HG03045 (cell line): Measurements from ENCODE around the gene LSAMP.

Source experiments
- ATAC-seq: cut with Tn5 transposase; IDR thresholded peaks from one replicate; pipeline ENCODE4 v1.9.1; 2021; ENCODE audit warnings: mild to moderate bottlenecking, moderate library complexity; ENCODE audit not compliant: unreplicated experiment

The LSAMP gene

GRCh38 chr3:116367761-116368395, 77.4 kb downstream of the LSAMP start:
- ATAC-seq = no peak

- ATAC-seq = no peak
Observed at GRCh38 chr3:116356056-116356455, 89.2 kb downstream of the LSAMP start.

GRCh38 chr3:116354382-116354781, 90.9 kb downstream of the LSAMP start:
- no peak for ATAC-seq

GRCh38 chr3:116350119-116350733, 95.1 kb downstream of the LSAMP start:
- no peak for ATAC-seq

- ATAC-seq = no peak
Observed at GRCh38 chr3:116348216-116348615, 97.1 kb downstream of the LSAMP start.

GRCh38 chr3:116342499-116342898, 102.8 kb downstream of the LSAMP start:
- no peak for ATAC-seq

- no peak for ATAC-seq
Observed at GRCh38 chr3:116341899-116342298, 103.4 kb downstream of the LSAMP start.

- ATAC-seq = no peak
Observed at GRCh38 chr3:116341381-116341780, 103.9 kb downstream of the LSAMP start.

GRCh38 chr3:116340680-116341216, 104.5 kb downstream of the LSAMP start:
- ATAC-seq = no peak

- ATAC-seq = no peak
Observed at GRCh38 chr3:116339441-116340028, 105.8 kb downstream of the LSAMP start.

- no peak for ATAC-seq
Observed at GRCh38 chr3:116338713-116339112, 106.6 kb downstream of the LSAMP start.

- no peak for ATAC-seq
Observed at GRCh38 chr3:116337229-116337628, 108.1 kb downstream of the LSAMP start.

- ATAC-seq = no peak
Observed at GRCh38 chr3:116331380-116331779, 113.9 kb downstream of the LSAMP start.

GRCh38 chr3:116322750-116323375, 122.4 kb downstream of the LSAMP start:
- ATAC-seq = no peak

GRCh38 chr3:116318370-116318769, 126.9 kb downstream of the LSAMP start:
- no peak for ATAC-seq

GRCh38 chr3:116316771-116317170, 128.5 kb downstream of the LSAMP start:
- ATAC-seq = no peak

- ATAC-seq = no peak
Observed at GRCh38 chr3:116314476-116314875, 130.8 kb downstream of the LSAMP start.

GRCh38 chr3:116306720-116307119, 138.6 kb downstream of the LSAMP start:
- no peak for ATAC-seq

- no peak for ATAC-seq
Observed at GRCh38 chr3:116306149-116306548, 139.1 kb downstream of the LSAMP start.

- ATAC-seq = no peak
Observed at GRCh38 chr3:116302087-116302747, 143.1 kb downstream of the LSAMP start.

GRCh38 chr3:116301422-116301821, 143.9 kb downstream of the LSAMP start:
- no peak for ATAC-seq
